HG03520 (cell line): ENCODE results near the gene YKT6.
"Not testable (repeated sequence)": the region's sequence is repeated elsewhere in the genome, so short reads cannot be mapped to it uniquely, and the experiment has no call there.

ENCODE experiments used
- ATAC-seq: cut with Tn5 transposase; IDR thresholded peaks from one replicate; pipeline ENCODE4 v1.9.1; 2021; ENCODE audit warnings: mild to moderate bottlenecking, moderate library complexity; ENCODE audit not compliant: unreplicated experiment

YKT6 gene

DNA sequence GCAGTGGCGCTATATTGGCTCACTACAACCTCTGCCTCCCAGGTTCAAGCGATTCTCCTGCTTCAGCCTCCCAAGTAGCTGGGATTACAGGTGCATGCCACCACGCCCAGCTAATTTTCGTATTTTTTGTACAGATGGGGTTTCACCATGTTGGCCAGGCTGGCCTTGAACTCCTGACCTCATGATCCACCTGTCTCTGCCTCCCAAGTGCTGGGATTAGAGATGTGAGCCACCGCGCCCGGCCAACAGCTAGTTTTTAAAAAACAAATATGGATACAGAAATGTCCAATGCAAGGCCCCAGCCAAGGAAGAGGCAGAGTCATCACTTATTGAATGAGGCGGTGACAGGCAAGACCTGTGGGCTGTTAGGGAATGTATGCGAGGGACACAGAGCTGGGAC is 28.9 kb upstream of the YKT6 start:
- ATAC-seq, result not testable (repeated sequence)

DNA sequence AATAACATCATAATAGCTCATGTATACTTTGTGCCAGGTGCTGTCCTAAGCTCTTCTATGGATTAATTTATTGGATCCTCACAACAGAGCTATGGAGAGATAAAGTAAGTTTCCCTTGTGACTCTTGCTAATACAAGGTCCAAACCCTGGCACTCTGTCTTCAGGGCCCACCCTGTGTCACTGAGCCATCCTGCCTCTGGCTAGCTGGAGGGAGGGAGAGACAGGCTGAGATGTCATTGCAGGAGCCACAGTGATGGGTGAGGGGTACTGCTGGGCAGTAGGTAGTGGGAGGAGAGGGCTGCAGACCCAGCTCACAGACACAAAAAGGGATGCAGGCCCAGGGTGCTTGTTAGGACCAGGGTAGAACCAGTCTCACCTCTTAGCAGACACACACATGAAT is 28.4 kb upstream of the YKT6 start:
- ATAC-seq, result no peak

DNA sequence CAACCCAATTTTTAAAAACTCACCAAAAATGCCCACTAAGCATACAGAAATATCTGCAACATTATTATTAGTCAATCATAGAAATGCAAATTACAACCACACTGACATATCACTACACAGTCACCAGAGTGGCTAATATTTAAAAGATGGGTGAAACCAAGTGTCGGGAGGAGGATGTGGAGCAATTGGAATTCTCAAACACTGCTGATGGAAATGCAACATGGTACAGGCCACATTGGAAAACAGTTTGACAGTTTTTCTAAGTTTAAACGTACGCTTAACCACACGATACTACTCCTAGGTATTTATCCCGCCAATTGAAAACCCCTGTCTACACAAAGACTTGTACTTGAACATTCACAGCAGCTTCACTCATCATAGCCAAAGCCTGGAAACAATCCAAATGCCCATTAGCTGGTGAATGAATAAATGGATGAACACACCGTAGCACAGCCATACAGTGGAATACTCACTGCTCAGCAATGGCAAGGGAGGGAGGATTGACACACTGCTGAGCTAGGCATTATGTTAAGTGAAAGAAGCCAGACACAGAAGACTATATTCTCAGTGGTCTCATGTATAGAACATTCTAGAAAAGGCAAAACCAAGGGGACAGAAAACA is 27.9 kb upstream of the YKT6 start:
- no peak for ATAC-seq

DNA sequence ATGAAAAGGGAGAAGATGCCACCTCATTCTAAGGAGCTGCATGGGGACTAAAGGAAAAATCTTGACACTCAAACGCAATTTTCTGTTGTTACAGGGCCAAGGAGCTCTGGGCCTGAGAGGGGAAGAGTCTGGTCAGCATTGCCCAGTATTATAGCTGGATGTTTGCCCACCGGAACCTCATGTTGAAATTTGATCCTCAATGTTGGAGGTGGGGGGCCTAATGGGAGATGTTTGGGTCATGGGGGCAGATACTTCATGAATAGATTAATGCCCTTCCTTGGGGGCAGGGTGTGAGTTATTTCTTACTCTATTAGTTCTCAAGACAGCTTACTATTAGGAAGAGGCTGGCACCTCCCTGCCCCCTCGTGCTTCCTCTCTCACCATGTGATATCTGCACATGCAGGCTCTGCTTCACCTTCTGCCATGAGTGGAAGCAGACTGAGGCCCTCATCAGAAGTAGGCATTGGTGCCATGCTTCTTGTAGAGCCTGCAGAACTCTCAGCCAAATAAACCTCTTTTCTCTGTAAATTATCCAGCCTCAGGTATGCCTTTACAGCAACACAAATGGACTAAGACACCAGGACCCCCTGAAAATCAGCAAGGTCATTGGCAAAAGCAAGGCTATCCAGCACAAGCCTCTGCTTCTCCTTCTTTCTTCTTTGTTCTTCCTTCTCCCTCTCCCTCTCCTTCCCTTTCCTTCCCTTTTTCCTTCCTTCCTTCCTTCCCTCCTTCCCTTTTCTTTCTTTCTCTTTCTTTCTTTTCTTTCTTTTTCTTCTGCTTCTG is 26.7 kb upstream of the YKT6 start:
- no peak for ATAC-seq

DNA sequence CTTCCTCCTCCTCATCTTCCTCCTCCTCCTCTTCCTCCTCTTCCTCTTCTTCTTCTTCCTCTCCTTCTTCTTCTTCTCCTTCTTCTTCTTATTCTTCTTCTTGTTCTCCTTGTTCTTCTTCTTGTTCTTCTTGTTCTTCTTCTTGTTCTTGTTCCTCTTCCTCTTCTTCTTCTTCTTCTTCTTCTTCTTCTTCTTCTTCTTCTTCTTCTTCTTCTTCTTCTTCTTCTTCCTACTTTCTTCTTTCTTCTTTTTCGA is 26.2 kb upstream of the YKT6 start:
- ATAC-seq, result not testable (repeated sequence)

DNA sequence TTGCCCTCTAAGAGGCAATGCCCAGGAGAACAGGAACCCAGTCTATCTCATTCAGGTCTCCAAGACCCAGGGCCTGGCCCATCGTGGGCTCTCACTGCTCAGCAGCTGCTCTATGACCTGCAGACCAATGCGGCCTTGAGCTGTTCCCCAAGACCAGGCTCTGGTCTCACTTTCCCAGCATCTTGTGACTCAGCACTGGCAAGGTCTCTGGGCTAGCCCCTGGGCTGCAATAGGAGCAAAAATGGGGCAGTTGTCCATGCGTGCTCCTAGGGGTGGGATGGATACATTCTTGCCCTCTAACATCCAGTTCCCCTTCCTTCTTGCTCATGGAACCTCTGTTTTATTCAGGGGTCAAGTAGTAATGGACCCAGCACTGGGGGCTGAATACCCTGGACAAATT is 25.0 kb upstream of the YKT6 start:
- no peak for ATAC-seq

DNA sequence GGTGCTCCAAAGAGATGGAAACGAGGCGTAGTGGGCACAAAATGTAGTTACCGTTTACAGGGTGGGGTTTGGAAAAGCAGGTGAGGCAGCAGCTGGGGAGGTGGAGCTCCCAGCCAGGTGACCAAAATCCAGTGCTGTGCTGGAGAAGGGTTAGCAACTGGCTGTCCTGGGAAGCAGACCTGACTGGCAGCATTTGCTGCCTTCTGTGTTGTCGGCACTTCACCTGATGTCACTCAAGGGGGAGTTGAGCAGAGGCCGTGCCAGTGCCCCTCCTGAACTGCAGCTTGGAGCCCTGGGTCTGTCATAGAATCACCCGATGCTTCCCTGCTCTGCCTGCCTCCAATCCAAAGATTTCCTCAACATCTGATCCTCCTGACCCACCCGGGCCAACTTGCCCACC is 24.3 kb upstream of the YKT6 start:
- ATAC-seq, result no peak

DNA sequence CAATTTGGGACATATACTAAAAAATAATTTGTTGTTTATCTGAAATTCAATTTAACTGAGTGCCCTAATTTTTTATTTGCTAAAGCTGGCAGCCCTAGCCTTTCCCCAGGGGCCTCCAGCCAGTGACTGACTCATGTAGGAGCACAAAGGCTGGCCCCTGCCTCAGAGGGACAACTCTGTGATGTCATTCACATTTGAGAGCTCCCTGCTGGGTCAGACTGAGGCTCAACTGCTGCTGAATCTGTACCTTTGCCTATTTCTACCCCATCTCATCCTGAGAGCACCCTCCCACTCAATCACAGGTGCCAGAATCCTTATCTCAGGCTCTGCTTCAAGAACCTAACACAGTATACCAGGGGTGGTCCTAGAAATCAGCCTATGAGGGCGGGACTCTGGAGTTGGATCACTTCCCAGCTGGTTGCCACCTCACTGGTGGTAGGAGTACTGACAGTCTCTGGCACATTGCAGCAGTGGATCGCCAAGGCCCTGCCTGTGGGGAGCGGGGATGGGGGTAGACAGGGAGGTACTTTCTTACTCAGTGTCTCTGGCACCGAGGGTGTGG is 23.1 kb upstream of the YKT6 start:
- ATAC-seq, result no peak

DNA sequence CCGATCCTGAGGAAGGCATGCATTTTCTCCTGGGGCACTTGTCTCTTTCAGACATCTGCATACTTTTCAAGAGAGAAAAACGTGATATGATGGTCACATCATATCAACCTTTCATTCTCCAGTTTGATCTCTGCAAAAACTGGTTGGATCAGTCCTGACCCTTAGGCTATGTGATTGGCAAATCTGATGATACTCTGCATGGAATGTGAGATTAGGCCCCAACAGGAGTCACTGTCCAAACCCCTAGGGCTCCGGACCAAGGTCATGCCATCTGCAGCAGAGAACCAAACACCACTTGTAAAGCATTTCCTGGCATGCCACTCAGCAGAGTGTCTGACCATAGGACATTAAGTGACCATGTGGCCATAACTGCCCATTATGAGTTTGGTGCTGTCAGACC is 20.1 kb upstream of the YKT6 start:
- no peak for ATAC-seq

DNA sequence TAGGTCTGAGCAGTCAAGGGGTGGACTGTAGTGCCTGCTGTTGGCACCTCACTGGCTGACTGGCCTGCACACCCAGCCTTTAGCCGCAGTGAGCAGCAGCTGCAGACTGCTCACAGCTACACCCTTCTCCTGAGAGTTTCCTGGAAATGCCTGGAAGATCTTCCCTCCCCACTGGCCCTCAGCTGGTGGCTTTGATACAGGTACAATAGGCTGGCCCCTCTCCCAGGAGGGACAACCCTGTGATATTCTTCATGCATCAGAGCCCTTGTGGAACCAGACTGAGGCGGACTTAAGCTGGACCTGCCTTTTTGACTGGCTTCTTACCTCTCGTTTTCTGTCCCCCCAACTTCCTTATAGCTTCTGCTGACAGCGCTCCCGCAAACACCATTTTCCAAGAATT is 18.0 kb upstream of the YKT6 start:
- no peak for ATAC-seq

DNA sequence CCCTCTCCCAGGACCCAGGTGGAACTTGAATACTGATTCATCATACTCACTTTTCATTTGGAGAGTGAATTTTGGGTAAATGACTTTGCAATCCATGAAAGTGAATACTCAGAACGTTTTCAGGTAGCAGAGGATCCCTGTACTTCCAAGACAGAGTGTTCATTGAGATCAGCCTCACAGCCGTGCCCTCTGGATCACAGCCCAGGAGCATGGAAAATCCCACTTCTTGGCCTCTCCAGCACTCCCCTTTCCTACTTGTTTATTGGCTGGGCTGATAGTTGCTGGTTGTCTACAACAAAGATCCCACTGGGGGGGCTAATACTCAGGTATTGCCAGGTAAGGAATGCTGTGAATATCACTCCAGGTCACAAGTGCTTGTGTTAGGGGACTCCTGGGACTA is 17.4 kb upstream of the YKT6 start:
- ATAC-seq, result no peak

DNA sequence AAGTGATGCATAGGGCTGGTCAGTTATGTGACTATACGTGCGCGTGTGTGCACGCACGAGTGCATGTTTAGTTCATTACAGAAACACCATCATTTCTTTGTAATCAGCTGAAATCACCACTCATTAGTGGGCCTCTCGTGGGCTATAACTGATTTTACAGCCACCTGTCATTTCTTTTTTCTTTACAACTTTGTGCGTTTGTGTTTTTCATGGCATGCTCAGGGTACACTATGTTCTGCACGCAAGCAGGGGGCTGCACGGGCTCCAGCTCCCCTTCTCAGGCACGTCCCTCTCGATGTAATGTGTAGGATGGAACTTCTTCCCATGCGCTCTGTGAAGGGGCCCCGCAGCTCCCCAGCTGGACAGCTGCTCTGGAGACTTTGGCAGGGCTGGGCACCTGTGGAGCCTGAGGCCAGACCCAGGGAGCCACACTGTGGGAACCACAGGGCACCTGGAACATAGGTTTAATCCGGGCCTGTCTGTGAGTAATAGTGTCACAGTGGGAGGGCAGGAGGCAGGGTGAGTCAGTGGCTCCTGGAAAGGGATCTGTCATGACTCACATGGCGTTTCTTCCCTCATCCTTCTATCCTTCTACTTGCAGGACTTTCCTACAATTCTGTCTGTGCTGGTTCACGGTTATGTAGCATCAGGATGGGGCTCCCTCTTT is 16.4 kb upstream of the YKT6 start:
- ATAC-seq, result no peak

DNA sequence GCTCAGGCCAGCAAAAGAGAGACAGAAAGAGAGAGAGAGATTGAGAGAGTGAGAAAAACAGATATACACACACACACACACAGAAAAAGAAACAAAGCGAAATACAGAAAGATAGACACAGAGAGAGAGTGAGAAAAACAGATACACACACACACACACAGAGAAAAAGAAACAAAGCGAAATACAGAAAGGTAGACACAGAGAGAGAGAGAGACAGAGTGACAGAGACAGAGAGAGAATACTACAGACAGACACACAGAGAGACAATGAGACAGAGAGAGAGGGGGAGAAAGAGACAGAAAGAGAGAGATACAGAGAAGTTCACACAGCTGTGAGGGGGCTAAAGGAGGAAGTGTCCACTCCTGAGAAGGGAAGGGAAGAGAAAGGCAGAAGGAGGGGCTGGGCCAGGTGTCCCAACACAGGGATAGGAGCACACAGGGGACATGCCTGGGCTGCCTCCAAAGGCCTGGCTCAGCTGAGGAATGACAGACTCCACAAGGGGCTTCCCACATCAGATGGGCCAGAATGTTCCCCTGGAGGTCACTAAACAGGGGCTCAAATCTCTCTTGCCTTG is 15.8 kb upstream of the YKT6 start:
- no peak for ATAC-seq

DNA sequence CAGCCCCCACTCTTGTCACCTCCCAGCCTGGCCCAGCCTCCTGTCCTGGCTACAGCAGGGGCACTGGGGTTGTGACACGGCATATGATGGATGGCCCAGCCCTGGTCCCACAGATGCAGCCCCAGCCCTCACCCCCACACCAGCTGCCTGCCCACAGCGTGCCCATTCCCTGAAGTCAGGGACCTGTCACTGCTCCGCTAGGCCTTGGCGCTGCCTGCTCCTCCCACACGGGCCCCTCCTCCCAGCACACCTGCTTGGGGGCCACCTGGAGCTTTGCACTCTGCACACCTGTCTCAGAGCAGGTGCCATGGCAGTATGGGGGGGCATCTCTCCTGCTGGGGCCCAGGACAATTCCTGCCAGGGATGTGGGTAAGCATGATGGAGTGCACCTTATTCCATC is 15.0 kb upstream of the YKT6 start:
- no peak for ATAC-seq

DNA sequence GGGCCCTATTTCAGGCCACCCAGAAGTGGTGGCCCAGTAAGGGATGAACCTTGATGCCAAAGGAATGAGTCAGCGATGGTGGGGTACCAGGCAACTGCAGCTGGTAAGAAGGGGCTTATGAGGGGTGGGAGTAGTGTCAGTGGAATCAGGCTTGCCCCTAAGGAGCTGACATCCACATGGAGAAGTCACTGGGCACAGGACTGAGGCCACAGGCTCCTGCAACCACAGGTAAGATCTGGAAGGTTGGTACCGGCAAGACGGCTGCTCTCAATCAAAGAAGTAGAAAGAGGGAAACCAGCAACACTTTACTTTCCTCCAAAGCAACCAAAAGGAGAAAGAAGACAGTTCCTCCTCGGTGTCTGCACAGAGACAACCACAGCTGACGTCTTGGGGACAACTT is 14.0 kb upstream of the YKT6 start:
- no peak for ATAC-seq

DNA sequence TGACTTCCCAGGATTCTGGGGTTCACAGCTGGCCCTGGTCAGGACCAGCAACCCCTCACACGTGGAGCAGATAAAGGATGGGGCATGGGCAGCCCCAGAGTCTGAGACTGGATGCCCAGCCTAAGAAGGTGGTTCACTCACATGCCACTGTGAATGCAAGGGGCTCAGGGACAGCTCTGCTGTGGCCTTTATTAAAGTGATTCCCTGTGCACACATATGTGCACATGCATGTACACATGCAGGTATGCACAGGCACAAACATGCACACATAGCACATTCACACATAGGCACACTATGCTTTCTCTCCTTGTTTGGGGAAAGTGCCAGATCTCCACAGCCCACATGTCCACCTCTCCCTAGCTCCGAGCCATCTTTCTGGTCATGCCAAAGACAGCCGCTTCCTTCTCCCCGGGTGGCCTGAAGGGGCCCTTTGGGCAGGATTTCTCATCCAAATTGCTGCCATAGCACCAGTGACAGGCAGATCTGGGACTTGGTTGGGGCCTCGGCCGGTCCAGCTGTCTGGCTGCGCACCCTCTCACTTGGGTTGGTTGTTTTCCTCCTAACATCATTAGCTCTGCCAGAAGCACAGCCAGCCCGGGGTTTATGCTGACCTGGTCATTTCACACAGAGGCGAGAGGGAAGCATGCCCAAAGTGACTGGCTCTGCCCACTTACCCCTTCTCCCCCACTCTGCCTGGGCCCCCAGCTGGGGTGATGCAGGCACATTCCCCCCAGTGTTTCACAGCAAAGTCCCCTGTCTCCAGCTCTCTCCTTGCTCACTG is 13.0 kb upstream of the YKT6 start:
- no peak for ATAC-seq

DNA sequence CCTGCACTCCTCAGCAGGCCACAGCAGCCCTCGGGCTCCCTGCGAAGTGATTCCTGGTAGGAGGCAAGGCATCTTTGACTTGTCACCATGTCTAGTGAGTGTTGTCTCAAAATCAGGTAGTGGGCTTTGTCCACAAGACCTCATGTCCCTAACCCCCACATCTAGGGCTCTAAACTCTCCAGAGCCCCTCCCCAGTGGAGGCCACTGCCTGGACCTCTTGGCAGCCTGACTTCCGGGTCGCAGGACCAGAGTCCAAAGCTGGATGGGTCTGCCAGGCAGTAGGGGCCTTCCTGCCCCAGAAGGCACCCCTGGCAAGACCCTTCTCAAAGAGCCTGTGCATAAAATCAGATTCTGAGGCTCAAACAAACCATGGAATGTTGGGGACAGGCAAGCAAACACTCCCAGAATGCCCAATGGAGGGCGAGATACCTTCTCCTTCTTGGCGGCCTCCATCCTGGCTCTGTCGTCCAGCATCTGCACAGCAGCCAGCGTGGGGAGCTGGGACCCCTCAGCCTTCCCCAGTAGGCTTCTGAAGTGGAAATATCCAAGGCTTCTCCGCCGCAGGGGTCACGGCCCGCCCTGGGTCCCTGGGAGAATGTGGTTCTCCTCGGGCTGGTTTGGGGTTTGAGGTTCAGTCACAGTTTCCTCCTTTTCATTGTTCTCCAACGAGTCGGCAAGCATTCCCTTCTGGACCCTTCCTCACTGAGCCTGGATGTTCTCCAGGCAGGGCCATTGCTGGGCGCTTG is 12.1 kb upstream of the YKT6 start:
- ATAC-seq, result no peak

DNA sequence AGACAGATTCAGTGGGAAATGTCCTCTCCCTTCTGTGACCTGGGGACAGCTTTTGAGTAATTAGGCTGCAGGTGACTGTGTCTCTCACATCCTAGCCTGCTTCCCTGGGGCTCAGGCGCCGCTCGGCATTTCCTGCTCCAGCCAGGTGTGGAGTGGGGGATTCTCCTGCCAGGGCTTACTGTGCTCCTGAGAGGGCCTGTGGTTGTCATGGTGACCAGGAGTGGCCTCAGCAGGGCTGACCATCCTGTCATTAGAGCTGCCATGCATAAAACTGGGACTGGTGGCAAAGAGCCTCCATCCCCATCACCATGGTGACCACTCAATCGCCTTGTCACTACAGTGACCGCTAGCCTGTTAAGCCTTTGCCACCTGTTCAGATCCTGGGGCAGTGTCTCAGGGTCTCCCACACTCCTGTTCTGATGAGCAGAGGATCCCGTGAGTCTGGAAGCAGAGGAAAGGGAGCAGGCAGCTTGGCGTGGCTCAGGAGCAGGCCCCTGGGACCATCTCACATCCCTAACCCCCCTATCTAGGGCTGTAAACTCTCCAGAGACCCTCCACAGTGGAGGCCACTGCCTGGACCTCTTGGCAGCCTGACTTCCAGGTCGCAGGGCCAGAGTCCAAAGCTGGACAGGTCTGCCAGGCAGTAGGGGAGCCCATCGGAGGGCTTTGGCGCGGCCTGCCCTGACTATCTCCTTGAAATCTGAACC is 11.3 kb upstream of the YKT6 start, which contains the start of gene GCK:
GCK (minus strand) TSS at position 154 of the 707 bp plus-strand sequence. CDS start 486 bp downstream, outside the sequence.
- no peak for ATAC-seq

DNA sequence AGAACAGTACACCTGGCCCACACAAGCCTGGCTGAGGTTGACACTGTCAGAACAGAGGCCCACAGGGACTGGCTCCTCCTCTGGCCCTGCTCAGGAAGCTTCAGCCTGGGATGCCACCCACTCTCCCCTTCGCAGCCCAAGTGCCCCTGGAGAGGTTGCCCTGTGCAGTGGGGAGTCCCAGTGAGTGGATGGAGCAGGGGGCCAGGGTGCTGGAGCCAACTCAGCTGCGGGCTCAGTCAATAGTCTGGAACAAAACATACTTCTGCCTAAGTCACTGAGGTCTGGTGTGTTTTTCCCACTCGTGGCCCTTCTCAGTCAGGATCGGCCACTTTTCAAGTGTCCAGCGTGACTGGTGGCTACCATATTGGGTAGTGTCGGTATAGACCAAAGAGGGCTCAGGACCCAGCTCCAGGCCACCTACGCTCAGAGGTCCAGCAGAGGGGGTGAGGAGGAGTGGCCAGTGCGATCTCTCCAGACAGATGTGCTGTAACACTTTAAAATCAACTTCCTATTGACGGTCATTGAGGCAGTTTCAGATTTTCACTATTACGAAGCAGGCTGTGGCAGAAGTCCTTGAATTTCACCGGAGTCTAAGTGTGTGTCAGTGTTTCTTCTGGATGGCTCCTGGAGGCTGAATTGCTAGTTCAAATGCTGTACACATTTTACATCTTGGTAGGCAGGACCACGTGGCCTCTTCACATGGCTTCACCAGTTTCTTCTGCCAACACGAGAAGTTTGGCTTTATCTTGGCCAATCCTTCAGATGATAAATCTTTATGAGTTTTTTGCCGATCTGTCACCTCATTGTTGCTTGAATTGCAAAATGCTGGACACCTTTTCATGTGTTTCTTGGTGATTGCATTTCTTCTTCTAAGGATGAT is 10.5 kb upstream of the YKT6 start:
- no peak for ATAC-seq
